Effector memory CD4-positive, alpha-beta T cell (primary cell): ENCODE results near the gene MBD3.
"Not testable (repeated sequence)": the region's sequence is repeated elsewhere in the genome, so short reads cannot be mapped to it uniquely, and the experiment has no call there.

Source experiments
- DNase-seq, 3 donors: peaks; one replicate each; pipeline ENCODE4 v3.0.0-alpha.2; 2020
- H3K27ac ChIP-seq: 2 replicates; pipeline ENCODE4 v1.7.0; 2013; ENCODE audit warnings: mild to moderate bottlenecking, low read length, moderate library complexity; ENCODE audit not compliant: insufficient read depth, poor library complexity, severe bottlenecking
- H3K27me3 ChIP-seq: replicated peaks from 2 replicates; pipeline ENCODE4 v1.7.0; 2013; ENCODE audit warnings: mild to moderate bottlenecking, low read length; ENCODE audit not compliant: insufficient read depth, control insufficient read depth, poor library complexity, severe bottlenecking
- H3K36me3 ChIP-seq: 2 replicates; pipeline ENCODE4 v1.7.0; 2013; ENCODE audit warnings: mild to moderate bottlenecking, low read length, moderate library complexity; ENCODE audit not compliant: control insufficient read depth, insufficient read depth
- H3K4me1 ChIP-seq: 2 replicates; pipeline ENCODE4 v1.7.0; 2013; ENCODE audit warnings: low read length, mild to moderate bottlenecking; ENCODE audit not compliant: control insufficient read depth, insufficient read depth, poor library complexity, severe bottlenecking
- H3K4me3 ChIP-seq: 2 replicates; pipeline ENCODE4 v1.7.0; 2013; ENCODE audit warnings: low read length, low read depth, mild to moderate bottlenecking; ENCODE audit not compliant: insufficient read depth, poor library complexity, severe bottlenecking
- H3K9me3 ChIP-seq: 2 replicates; pipeline ENCODE4 v1.7.0; 2013; ENCODE audit warnings: mild to moderate bottlenecking, low read length, moderate library complexity; ENCODE audit not compliant: control insufficient read depth

MBD3 gene

DNA sequence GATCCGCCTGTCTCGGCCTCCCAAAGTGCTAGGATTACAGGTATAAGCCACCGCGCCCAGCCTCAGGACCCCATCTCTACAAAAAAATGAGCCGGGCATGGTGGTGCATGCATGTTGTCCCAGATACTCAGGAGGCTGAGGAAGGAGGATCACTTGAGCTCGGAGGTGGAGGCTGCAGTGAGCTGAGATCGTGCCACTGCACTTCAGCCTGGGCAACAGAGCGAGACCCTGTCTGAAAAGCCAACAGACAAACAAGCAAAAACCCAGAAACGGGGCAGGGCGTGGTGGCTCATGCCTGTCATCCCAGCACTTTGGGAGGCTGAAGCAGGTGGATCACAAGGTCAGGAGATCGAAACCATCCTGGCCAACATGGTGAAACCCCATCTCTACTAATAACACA is 61.8 kb downstream of the MBD3 start:
- not testable (repeated sequence) for H3K27me3 ChIP-seq, H3K27ac ChIP-seq, H3K4me3 ChIP-seq, H3K9me3 ChIP-seq, H3K4me1 ChIP-seq, H3K36me3 ChIP-seq, DNase-seq

DNA sequence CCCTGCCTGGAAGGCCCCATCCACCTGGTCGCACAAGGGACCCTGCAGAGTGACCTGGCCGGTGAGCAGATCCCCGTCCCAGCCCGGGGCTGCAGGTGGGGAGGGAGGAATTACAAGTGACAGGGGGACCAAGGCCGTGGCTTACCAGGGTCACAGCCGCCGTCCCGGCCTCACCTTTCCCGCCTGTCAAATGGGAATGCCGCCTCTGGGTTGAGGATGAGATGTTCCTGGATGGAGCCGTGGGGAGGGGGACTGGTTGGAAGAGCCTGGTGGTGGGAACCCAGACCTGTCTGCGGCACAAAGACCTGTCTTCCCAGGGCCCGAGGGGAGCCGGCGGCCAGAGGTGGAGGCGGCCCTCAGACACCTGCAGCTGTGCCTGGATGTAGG is 63.2 kb downstream of the MBD3 start:
- Histone ChIP-seq H3K27me3 (peaks cover 18% of the 10 kb centered on the region), H3K4me1 (no peaks in the 10 kb centered on the region), H3K36me3 (no peaks in the 10 kb centered on the region), H3K27ac (no peak overlapping the region), H3K9me3 (no peaks in the 10 kb centered on the region), H3K4me3 (no peak overlapping the region)
- no peak for DNase-seq

DNA sequence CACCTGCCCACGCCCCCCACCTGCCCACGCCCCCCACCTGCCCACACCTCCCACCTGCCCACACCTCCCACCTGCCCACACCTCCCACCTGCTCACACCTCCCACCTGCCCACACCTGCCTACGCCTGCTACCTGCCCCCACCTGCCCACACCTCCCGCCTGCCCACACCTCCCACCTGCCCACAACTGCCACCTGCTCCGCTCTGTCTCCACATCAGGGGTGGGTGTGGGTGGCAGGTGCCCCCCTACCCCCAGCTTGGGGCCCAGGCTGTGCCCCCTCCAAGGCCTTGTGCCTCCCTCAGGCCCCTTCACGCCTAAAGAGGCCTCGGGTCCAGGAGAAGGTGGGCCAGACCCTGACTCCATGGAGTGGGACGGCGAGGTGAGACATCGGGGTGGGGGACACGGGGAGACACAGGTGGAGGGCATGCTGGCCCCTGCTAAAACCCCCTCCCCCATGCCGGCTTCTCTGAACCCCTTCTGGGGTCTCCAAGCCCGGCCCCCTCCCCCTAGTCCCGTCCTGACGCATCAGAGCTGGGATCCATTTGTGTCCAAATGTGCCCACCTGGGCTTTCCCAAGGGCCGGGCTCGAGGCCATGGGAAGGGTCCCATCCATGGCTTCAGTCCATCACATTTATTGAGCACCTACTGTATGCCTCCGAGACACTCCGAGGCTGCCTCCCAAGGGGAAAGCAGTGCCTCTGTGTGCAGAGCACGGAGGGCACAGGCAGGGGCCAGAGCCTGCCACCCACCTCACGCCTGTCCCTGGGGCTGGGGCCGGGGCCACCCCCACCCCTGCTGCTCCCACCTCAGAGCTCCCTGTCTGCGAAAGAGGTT is 63.9 kb downstream of the MBD3 start:
- Histone ChIP-seq H3K36me3 (no peaks in the 10 kb centered on the region), H3K9me3 (no peaks in the 10 kb centered on the region), H3K4me1 (no peaks in the 10 kb centered on the region), H3K27me3 (peaks cover 18% of the 10 kb centered on the region), H3K4me3 (no peak overlapping the region), H3K27ac (no peak overlapping the region)
- DNase-seq, result no peak

DNA sequence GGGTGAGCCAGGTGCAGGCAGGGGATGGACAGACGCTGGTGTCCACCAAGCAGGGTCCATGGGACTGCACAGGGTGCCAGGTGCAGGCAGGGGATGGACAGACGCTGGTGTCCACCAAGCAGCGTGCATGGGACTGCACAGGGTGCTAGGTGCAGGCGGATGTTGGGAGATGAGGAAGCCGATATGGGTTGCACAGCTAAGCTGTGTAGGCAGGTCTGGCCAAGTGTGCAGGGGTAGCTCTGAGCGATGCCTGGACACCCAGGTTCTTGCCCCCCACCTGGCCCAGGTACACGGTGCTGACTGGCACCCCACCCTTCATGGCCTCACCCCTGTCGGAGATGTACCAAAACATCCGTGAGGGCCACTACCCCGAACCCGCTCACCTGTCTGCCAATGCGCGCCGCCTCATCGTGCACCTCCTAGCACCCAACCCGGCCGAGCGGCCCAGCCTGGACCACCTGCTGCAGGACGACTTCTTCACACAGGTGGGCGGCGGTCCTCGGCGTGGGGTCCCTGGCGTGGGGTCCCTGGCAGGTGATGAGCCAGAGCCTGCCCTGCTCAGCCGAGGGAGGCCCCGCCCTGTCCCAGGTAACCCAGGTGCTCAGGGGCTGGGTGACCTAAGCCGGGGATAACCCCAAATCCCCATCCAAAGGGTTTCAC is 64.9 kb downstream of the MBD3 start:
- no peaks in the 10 kb centered on the region for H3K4me1 ChIP-seq
- no peak overlapping the region for H3K4me3 ChIP-seq
- no peak for DNase-seq
- no peaks in the 10 kb centered on the region for H3K9me3 ChIP-seq
- H3K27ac ChIP-seq, result no peak overlapping the region
- H3K36me3 ChIP-seq, result no peaks in the 10 kb centered on the region
- H3K27me3 ChIP-seq, result peaks cover 18% of the 10 kb centered on the region

DNA sequence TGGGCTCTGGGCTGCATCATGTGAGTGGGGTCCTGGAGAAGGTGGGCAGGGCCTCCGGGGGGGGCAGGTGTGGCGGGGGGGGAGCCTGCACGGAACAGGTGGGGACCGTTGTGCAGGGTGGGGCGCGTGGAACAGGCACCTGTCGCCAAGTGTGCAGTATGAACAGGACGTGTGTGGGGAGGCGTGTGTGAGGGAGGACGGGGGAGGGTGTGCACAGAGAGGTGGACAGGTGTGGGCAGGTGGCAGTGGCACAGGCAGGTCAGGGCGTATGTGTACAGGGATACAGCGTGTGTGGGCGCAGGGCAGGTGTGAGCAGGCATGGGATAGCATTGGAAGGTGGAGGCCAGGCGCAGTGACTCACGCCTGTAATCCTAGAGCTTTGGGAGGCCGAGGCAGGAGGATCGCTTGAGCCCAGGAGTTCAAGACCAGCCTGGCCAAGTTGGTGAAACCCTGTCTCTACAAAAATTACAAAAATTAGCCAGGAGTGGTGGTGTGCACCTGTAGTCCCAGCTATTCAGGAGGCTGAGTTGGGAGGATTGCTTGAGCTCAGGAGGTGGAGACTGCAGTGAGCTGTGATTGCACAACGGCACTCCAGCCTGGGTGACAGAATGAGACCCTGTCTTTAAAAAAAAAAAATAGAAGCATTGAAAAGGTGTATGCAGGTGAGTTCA is 65.6 kb downstream of the MBD3 start:
- no peak for DNase-seq
- Histone ChIP-seq H3K27me3 (peaks cover 18% of the 10 kb centered on the region), H3K4me3 (no peak overlapping the region), H3K4me1 (no peaks in the 10 kb centered on the region), H3K9me3 (no peaks in the 10 kb centered on the region), H3K27ac (no peak overlapping the region), H3K36me3 (no peaks in the 10 kb centered on the region)

DNA sequence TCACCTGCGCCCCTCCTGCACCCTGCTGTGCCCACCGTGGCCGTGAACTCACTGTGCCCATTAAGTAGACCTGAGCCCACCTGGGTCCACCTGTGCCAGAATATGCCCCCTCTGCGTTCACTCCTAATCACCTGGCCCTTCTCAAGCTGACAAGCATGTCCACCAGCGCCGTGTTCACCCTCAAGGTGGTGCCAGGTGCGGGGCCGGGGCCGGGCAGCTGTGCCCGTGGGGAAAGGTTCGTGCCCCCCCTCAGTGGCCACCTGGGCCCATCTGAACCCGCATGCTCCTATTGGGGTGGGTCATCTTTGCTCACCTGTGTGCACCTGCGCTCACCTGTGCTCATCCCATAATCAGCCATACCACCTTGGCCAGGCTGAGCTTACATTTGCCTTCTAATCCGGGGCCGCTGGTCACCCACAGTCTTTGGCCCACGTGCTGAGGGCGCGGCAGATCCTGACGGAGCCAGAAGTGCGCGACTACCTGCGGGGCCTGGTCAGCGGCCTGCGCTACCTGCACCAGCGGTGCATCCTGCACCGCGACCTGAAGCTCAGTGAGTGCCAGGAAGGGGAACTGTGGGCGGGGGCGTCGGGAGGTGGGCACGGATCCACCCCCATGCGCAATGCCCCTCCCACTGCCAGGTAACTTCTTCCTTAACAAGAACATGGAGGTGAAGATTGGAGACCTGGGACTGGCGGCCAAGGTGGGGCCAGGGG is 66.4 kb downstream of the MBD3 start:
- H3K36me3 ChIP-seq, result no peaks in the 10 kb centered on the region
- peaks cover 18% of the 10 kb centered on the region for H3K27me3 ChIP-seq
- DNase-seq, result no peak
- H3K9me3 ChIP-seq, result no peaks in the 10 kb centered on the region
- no peaks in the 10 kb centered on the region for H3K4me1 ChIP-seq
- H3K4me3 ChIP-seq, result no peak overlapping the region
- H3K27ac ChIP-seq, result no peak overlapping the region

DNA sequence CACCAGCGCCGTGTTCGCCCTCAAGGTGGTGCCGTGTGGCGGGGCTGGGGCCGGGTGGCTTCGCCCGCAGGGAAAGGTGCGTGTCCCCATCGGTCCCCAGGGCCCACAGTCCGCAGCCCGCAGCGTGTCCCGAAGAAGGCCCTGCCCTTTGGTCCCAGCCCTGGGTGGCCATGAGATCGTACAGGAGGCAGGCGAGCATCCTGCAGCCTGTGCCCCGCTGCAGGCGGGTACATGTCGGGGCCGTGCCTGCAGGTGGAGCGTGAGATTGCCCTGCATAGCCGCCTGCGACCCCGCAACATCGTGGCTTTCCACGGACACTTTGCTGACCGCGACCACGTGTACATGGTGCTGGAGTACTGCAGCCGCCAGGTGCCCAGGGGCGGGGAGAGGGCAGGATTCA is 67.3 kb downstream of the MBD3 start:
- no peak overlapping the region for H3K4me3 ChIP-seq
- H3K4me1 ChIP-seq, result no peaks in the 10 kb centered on the region

DNA sequence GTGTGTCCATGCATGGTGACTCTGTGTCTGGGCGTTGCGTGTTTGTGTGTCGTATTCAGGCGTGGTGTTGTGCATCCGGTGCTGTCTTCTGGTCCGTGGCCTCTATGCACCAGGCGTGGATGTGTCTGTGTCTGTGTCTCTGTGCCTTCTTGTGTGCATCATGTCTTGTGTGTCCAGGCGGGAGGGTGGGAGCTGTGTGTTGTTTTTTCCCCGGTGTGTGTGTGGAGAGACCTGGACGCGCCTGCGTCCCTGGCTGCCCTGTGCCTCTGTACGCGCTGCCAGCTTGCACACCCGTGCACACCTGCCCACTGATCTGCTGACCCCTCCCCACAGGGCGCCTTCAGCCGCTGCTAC is 67.7 kb downstream of the MBD3 start:
- Histone ChIP-seq H3K4me1 (no peaks in the 10 kb centered on the region), H3K36me3 (no peaks in the 10 kb centered on the region), H3K27ac (no peak overlapping the region), H3K27me3 (peaks cover 18% of the 10 kb centered on the region), H3K4me3 (no peak overlapping the region), H3K9me3 (no peaks in the 10 kb centered on the region)
- no peak for DNase-seq

More for the DNA sequence above, 67.3 kb downstream of the MBD3 start:
- no peak for DNase-seq
- H3K36me3 ChIP-seq, result no peaks in the 10 kb centered on the region
- H3K27ac ChIP-seq, result no peak overlapping the region
- no peaks in the 10 kb centered on the region for H3K9me3 ChIP-seq
- peaks cover 18% of the 10 kb centered on the region for H3K27me3 ChIP-seq

DNA sequence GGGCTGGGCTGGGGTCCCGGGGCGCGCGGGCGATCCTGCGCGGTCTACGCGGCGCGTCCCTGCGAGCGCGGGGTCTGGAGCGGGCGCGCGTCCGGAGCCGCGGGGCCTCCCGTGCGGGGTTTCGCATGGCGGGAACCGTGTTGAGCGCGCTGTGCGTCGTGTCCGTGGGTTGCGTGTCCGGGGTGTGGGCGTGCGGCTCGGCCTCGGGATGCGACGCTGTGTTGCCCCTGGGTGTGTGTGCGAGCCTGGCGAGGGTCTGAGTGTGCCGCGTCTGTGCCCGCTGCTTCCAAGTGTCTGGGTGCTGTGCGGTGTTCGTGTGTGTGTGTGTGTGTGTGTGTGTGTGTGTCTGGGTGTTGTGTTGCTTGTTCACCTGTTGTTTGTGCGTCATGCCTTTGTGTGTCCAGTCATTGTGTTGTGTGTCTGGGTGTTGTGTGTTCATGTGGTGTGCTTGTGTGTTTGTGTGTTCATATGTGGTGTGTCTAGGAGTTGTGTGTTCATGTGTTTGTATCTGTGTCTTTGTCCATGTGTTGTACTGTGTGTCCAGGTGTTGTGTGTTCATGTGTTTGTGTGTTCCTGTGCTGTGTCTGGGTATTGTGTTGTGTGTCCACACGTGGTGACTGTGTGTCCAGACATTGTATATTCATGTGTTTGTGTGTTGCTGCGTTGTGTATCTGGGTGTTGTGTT is 68.2 kb downstream of the MBD3 start:
- peaks cover 18% of the 10 kb centered on the region for H3K27me3 ChIP-seq
- no peaks in the 10 kb centered on the region for H3K4me1 ChIP-seq
- H3K4me3 ChIP-seq, result no peak overlapping the region
- H3K36me3 ChIP-seq, result no peaks in the 10 kb centered on the region
- H3K27ac ChIP-seq, result no peak overlapping the region
- no peaks in the 10 kb centered on the region for H3K9me3 ChIP-seq
- DNase-seq, result no peak
